ENCODE data around the gene GALNT17.
"Not testable (repeated sequence)": the region's sequence is repeated elsewhere in the genome, so short reads cannot be mapped to it uniquely, and the experiment has no call there.

The GALNT17 gene

GRCh38 chr7:71198391-71198790, 66.4 kb downstream of the GALNT17 start:
- no peak for TF ChIP-seq CTCF (IDR thresholded peaks at IDR 0.05; ENCODE audit: insufficient read depth, low read length, missing control alignments)
- no peak for DNase-seq (ENCODE audit: low read depth, low spot score)
- ChIA-PET CTCF (no interaction called here), POLR2A (no interaction called here)
- H3K4me3 ChIP-seq (ENCODE audit: low read depth, low read length) = no peak overlapping the region

GRCh38 chr7:71198887-71199286, 66.9 kb downstream of the GALNT17 start:
- POLR2A ChIA-PET = no interaction called here
- TF ChIP-seq CTCF (IDR thresholded peaks at IDR 0.05; ENCODE audit: insufficient read depth, low read length, missing control alignments) = no peak
- H3K4me3 ChIP-seq (ENCODE audit: low read depth, low read length) = no peak overlapping the region
- CTCF ChIA-PET = no interaction called here
- no peak for DNase-seq (ENCODE audit: low read depth, low spot score)

GRCh38 chr7:71206184-71206583, 74.2 kb downstream of the GALNT17 start:
- no peak for TF ChIP-seq CTCF (IDR thresholded peaks at IDR 0.05; ENCODE audit: insufficient read depth, low read length, missing control alignments)
- ChIA-PET POLR2A (no interaction called here), CTCF (no interaction called here)
- H3K4me3 ChIP-seq (ENCODE audit: low read depth, low read length) = no peak overlapping the region
- no peak for DNase-seq (ENCODE audit: low read depth, low spot score)

GRCh38 chr7:71208881-71209280, 76.9 kb downstream of the GALNT17 start:
- no peak overlapping the region for H3K4me3 ChIP-seq (ENCODE audit: low read depth, low read length)
- TF ChIP-seq CTCF (IDR thresholded peaks at IDR 0.05; ENCODE audit: insufficient read depth, low read length, missing control alignments) = no peak
- no peak for DNase-seq (ENCODE audit: low read depth, low spot score)
- ChIA-PET POLR2A (no interaction called here), CTCF (no interaction called here)

- CTCF ChIA-PET; H3K4me3 ChIP-seq (ENCODE audit: low read depth, low read length); POLR2A ChIA-PET; DNase-seq (ENCODE audit: low read depth, low spot score): not testable (repeated sequence)
These were observed 77.5 kb downstream of the GALNT17 start for GRCh38 chr7:71209484-71209883.

- H3K4me3 ChIP-seq (ENCODE audit: low read depth, low read length) = no peak overlapping the region
- no peak for DNase-seq (ENCODE audit: low read depth, low spot score)
- ChIA-PET POLR2A (no interaction called here), CTCF (no interaction called here)
- TF ChIP-seq CTCF (IDR thresholded peaks at IDR 0.05; ENCODE audit: insufficient read depth, low read length, missing control alignments) = no peak
These were observed 78.3 kb downstream of the GALNT17 start for GRCh38 chr7:71210220-71210619.

- CTCF ChIA-PET; H3K4me3 ChIP-seq (ENCODE audit: low read depth, low read length); POLR2A ChIA-PET; DNase-seq (ENCODE audit: low read depth, low spot score): not testable (repeated sequence)
These were observed 80.5 kb downstream of the GALNT17 start for GRCh38 chr7:71212433-71212832.

- no peak overlapping the region for H3K4me3 ChIP-seq (ENCODE audit: low read depth, low read length)
- no peak for DNase-seq (ENCODE audit: low read depth, low spot score)
- ChIA-PET POLR2A (no interaction called here), CTCF (no interaction called here)
- TF ChIP-seq CTCF (IDR thresholded peaks at IDR 0.05; ENCODE audit: insufficient read depth, low read length, missing control alignments) = no peak
These were observed 84.3 kb downstream of the GALNT17 start for GRCh38 chr7:71216211-71216610.
